GM23248 (cell line): ENCODE measurements around the gene HADHB.

Source experiments
- EZH2 ChIP-seq: fragments of 200-600 bp; sonication (generic); IDR thresholded peaks from 2 replicates; pipeline ENCODE4 v1.6.1; 2018; ENCODE audit warnings: antibody characterized with exemption, mild to moderate bottlenecking; ENCODE audit not compliant: insufficient read depth, poor library complexity, severe bottlenecking
- EZH2phosphoT487 ChIP-seq: fragments of 200-600 bp; sonication (generic); IDR thresholded peaks from 2 replicates; pipeline ENCODE4 v1.6.1; 2018; ENCODE audit warnings: antibody characterized with exemption, moderate library complexity, mild to moderate bottlenecking, low read depth; ENCODE audit not compliant: insufficient read depth

DNA sequence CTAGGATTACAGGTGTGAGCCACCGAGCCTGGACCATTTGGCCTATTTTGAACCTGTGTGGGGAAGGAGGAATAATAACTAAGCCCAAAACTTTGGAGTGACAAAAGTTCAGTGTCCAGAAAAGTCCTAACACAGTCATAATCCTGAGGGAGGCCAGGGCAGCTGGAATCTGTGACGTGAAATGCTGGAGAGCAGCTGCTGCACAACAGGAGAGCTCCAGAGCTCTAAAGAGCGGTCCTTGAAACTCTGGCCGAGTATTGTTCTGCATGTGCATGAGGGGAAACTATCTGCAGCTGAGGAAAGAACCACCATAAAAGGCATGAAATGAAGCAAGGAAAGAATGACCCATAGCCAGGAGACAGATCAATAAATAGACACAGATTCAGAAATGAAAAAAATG is 28.2 kb upstream of the HADHB start:
- no peak for TF ChIP-seq EZH2
- TF ChIP-seq EZH2phosphoT487, result no peak
